Parathyroid adenoma (tissue), 2 donors: ENCODE data around the gene PCDH11X.
"Not testable (repeated sequence)": the region's sequence is repeated elsewhere in the genome, so short reads cannot be mapped to it uniquely, and the experiment has no call there.

ENCODE experiments used
- H2AFZ ChIP-seq: fragments of 300-600 bp; sonication (generic); one replicate; pipeline ENCODE4 v1.7.0; 2017; ENCODE audit warnings: antibody characterized with exemption, mild to moderate bottlenecking
- H3K27ac ChIP-seq: fragments of 300-600 bp; sonication (generic); one replicate; pipeline ENCODE4 v1.7.0; 2017
- H3K27me3 ChIP-seq: fragments of 300-600 bp; sonication (generic); one replicate; pipeline ENCODE4 v1.7.0; 2017; ENCODE audit warnings: low read length; ENCODE audit not compliant: control insufficient read depth, insufficient read depth
- H3K36me3 ChIP-seq: fragments of 300-600 bp; sonication (generic); one replicate; pipeline ENCODE4 v1.7.0; 2017; ENCODE audit warnings: low read length; ENCODE audit not compliant: control insufficient read depth, insufficient read depth
- H3K4me1 ChIP-seq: fragments of 300-600 bp; sonication (generic); one replicate; pipeline ENCODE4 v1.7.0; 2017; ENCODE audit warnings: control low read depth
- H3K4me2 ChIP-seq: fragments of 300-600 bp; sonication (generic); one replicate; pipeline ENCODE4 v1.7.0; 2017; ENCODE audit warnings: low read length
- H3K4me3 ChIP-seq: fragments of 300-600 bp; sonication (generic); one replicate; pipeline ENCODE4 v1.7.0; 2017; ENCODE audit warnings: low read depth, low read length
- H3K79me2 ChIP-seq: fragments of 300-600 bp; sonication (generic); one replicate; pipeline ENCODE4 v1.7.0; 2017; ENCODE audit warnings: control low read depth
- H3K9ac ChIP-seq: fragments of 300-600 bp; sonication (generic); one replicate; pipeline ENCODE4 v1.7.0; 2017; ENCODE audit warnings: mild to moderate bottlenecking
- H3K9me3 ChIP-seq: fragments of 300-600 bp; sonication (generic); one replicate; pipeline ENCODE4 v1.7.0; 2017; ENCODE audit warnings: low read length; ENCODE audit not compliant: control insufficient read depth
- donor health status: primary hyperparathyroidism.

PCDH11X gene

DNA sequence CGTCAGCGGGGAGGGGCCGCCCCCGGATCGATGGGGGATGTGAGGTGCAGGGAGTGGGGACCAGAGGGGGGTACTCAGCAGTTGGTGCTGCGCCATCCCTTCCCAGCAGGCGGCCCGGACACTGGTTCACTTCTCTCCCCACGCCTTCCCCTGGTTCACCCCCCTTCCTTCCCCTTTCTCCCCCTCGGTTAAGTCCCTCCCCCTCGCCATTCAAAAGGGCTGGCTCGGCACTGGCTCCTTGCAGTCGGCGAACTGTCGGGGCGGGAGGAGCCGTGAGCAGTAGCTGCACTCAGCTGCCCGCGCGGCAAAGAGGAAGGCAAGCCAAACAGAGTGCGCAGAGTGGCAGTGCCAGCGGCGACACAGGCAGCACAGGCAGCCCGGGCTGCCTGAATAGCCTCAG is at the start of gene PCDH11X:
TSS of gene PCDH11X (plus strand) at position 241 of the 400 bp plus-strand sequence. CDS start 56,130 bp downstream, outside the sequence.
- H3K4me2 ChIP-seq, H3K9me3 ChIP-seq, H2AFZ ChIP-seq, H3K9ac ChIP-seq, H3K27me3 ChIP-seq, H3K4me1 ChIP-seq, H3K27ac ChIP-seq, H3K79me2 ChIP-seq, H3K4me3 ChIP-seq, H3K36me3 ChIP-seq: not testable (repeated sequence)

GRCh38 chrX:91747446-91747845 is 31.7 kb upstream of the PCDH11X start:
- H3K27ac ChIP-seq, result not testable (repeated sequence)

DNA sequence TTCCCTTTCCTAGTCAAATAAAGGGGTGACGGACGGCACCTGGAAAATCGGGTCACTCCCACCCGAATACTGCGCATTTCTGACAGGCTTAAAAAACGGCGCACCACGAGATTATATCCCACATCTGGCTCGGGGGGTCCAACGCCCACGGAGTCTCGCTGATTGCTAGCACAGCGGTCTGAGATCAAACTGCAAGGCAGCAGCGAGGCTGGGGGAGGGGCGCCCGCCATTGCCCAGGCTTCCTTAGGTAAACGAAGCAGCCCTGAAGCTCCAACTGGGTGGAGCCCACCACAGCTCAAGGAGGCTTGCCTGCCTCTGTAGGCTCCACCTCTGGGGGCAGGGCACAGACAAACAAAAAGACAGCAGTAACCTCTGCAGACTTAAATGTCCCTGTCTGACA is 26.2 kb upstream of the PCDH11X start:
- not testable (repeated sequence) for H3K36me3 ChIP-seq, H2AFZ ChIP-seq, H3K27me3 ChIP-seq, H3K4me3 ChIP-seq, H3K27ac ChIP-seq, H3K4me1 ChIP-seq, H3K79me2 ChIP-seq, H3K9me3 ChIP-seq, H3K9ac ChIP-seq, H3K4me2 ChIP-seq

More at GRCh38 chrX:91747446-91747845, 31.7 kb upstream of the PCDH11X start:
- not testable (repeated sequence) for H3K27me3 ChIP-seq, H3K4me2 ChIP-seq, H3K79me2 ChIP-seq, H3K9ac ChIP-seq, H3K36me3 ChIP-seq, H2AFZ ChIP-seq, H3K9me3 ChIP-seq, H3K4me1 ChIP-seq, H3K4me3 ChIP-seq

DNA sequence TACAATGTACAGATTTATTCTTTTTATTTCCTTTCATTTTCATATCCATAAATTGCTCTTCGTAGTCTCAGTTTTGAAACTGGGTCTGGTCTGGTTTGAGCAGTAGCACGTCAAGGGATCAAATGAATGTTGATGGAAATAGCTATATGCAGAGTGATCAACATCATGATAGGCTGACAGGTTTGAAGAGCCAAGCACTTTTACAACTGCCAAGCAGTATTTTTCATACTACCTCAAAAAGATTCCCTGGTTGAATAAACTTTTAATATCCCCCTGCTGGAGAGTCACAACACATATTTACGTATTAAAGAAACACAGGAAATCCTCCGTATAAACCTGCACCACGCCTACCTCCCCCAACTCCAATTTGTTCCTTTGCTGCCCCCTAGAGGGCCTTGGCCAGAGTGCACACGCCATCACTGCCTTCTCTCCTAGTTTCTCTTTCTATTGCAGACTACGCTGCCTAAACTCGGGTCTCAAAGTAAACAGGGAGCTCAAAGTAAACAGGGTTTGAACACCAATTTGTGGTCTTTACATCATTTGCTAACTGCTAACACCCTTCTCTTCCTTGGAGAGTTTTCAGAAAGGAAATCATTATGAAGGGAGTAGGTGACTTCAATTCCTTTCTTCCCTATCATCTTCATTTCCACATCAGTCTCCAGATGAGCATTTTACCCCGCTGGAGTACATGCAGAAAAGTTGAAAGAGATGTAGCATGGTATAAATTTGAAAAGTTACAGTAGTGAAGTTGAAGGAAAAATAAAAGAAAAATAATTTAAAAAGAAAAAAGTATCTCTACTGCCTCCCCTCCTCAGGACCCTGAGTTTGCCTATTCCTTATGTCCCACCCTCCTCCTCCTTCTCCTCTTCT is 8.3 kb upstream of the PCDH11X start:
- H3K9me3 ChIP-seq, H3K27me3 ChIP-seq, H3K27ac ChIP-seq: not testable (repeated sequence)

DNA sequence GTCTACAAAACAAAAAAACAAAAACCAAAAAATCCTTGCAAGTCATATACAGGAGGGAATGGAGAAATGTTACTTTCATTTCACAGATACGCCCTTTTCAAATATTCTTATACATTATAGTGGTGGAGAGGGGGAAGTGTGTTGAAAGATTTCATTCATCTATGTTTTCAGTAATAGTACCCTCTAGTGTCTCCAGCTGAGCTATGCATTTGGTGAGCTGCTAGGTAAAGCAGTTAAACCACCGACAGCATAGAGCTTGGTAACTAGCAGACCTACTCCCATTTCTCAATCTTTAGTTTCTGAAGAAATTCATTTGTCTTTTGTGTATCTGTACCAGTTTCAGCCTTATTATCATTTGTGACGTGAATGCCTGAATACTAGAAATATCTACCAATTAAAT is 5.2 kb upstream of the PCDH11X start:
- H3K9ac ChIP-seq, H3K9me3 ChIP-seq, H3K36me3 ChIP-seq, H3K4me2 ChIP-seq, H3K4me3 ChIP-seq, H3K27ac ChIP-seq, H3K4me1 ChIP-seq, H3K79me2 ChIP-seq, H2AFZ ChIP-seq, H3K27me3 ChIP-seq: not testable (repeated sequence)

More for the DNA sequence above, 8.3 kb upstream of the PCDH11X start:
- H3K4me1 ChIP-seq, H3K4me3 ChIP-seq, H3K36me3 ChIP-seq, H3K4me2 ChIP-seq, H3K79me2 ChIP-seq, H3K9ac ChIP-seq, H2AFZ ChIP-seq: not testable (repeated sequence)

DNA sequence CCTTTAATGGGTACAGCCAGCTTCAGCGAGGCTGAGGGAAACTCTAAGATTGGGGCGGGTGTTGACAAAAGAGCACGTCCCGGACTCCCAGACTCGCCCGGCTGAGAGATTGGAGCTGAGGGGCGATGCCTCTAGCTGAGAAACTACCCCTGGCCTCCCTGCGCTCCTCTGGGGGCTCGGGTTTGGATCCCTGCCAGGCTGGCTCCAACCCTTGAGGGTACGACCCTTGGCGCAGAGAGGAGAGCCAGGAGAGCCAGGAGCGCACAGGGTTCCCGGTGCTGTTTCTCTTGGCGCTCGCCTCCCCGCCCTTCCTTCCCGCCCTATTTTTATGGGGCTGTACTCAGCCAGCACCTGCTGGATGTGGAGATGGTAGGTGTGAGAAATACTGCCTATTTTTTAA is 833 bp downstream of the PCDH11X start:
- H3K4me1 ChIP-seq, H3K9ac ChIP-seq, H2AFZ ChIP-seq, H3K27ac ChIP-seq, H3K4me3 ChIP-seq, H3K27me3 ChIP-seq, H3K4me2 ChIP-seq, H3K36me3 ChIP-seq, H3K9me3 ChIP-seq, H3K79me2 ChIP-seq: not testable (repeated sequence)

- not testable (repeated sequence) for H3K4me2 ChIP-seq, H3K9me3 ChIP-seq, H3K4me3 ChIP-seq, H2AFZ ChIP-seq, H3K4me1 ChIP-seq, H3K36me3 ChIP-seq, H3K27ac ChIP-seq, H3K27me3 ChIP-seq, H3K9ac ChIP-seq, H3K79me2 ChIP-seq
These were observed 1.5 kb downstream of the PCDH11X start for GRCh38 chrX:91780698-91781097.

DNA sequence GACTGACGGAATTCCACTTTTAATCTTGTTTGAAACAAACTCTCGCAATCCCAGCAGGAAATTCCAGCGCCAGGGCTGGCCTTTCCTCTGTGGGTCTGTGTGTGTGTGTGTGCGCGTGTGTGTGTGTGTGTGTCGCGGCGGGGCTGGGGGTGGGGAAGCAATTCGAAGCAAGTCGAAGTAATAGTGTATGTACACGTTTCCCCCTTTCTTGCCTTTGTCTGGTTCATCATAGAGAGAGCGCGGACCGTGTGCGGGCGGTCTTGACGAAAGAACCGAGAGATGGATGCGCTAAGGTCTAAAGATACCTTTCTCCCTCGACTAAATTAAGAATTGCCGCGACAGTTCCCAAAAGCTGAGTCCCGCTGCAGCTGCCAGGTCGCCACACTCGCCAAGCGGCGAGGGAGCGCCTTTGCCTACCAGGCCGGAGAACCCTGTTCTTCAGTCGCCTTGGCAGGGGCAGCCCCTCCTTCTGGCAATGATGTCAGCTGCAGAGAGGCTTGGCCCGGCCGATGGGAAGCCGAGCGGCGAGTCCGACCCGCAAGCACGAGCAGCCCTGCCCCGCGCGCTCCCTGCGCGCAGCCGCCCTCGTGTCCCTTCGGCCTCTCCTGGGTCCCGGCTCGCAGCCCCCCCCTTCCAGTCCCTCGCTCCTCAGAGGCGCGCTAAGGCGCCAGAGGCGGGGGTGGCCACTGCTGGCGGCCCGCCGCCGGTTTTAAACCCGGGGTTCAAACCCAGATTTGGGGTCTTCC is 2.6 kb downstream of the PCDH11X start:
- not testable (repeated sequence) for H3K27me3 ChIP-seq, H3K9ac ChIP-seq, H3K9me3 ChIP-seq, H3K36me3 ChIP-seq, H3K4me1 ChIP-seq, H3K4me3 ChIP-seq, H3K27ac ChIP-seq, H3K4me2 ChIP-seq, H3K79me2 ChIP-seq, H2AFZ ChIP-seq

DNA sequence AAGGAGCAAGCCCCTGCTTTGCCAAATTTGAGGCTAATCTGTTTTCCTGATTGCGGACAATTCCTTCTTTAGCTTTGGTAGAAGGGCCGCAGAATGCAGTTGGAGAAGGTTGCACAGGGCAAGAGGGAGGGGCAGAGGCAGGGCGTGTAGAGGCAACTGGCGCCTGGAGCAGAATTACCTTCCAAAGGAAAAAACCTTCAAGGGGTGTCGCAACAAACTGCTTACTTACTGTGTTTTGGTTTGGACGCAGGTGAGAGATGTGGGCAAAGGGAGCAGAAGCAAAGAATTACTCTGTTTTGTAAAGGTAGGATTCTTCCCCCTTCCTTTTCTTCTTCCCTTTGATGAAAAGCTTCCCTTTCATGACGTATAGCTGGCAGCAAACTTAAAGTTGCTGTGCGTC is 3.6 kb downstream of the PCDH11X start:
- H3K9ac ChIP-seq, H3K4me1 ChIP-seq, H3K9me3 ChIP-seq, H3K27me3 ChIP-seq, H3K4me3 ChIP-seq, H3K36me3 ChIP-seq, H3K4me2 ChIP-seq, H2AFZ ChIP-seq, H3K79me2 ChIP-seq, H3K27ac ChIP-seq: not testable (repeated sequence)

DNA sequence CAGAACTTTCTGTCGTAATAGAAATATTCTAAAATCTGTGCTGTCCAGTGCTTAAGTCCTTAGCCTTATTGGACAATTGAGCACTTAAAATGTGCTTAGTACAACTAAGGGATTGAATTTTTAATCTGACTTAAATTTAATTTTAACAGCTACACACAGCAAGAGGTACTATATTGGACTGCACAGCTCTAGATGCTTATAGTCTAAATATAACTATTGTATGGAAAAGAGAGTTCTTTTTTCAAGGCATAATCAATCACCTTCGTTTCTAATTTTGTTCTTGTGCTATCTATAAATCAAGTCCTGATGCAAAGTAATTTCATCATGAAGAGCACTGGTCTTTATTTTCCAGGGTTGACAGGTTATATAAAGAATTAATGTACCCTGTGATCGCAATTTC is 38.4 kb downstream of the PCDH11X start:
- not testable (repeated sequence) for H3K36me3 ChIP-seq, H3K4me3 ChIP-seq, H3K27me3 ChIP-seq, H3K27ac ChIP-seq, H3K4me1 ChIP-seq, H3K9ac ChIP-seq, H2AFZ ChIP-seq, H3K79me2 ChIP-seq, H3K4me2 ChIP-seq, H3K9me3 ChIP-seq

- H3K79me2 ChIP-seq, H3K36me3 ChIP-seq, H3K9ac ChIP-seq, H3K4me1 ChIP-seq, H3K4me3 ChIP-seq, H3K27me3 ChIP-seq, H2AFZ ChIP-seq, H3K4me2 ChIP-seq, H3K27ac ChIP-seq, H3K9me3 ChIP-seq: not testable (repeated sequence)
These were observed 46.1 kb downstream of the PCDH11X start for GRCh38 chrX:91825321-91825720.
